Right atrium auricular region (tissue), 2 donors: ENCODE data around the gene NAT14. TPM values are rescaled to one million over a fixed set of nuclear protein-coding genes. Genes with fewer than 3 reads are reported as not detected.

Experiments
- DNase-seq: peaks from one replicate; pipeline ENCODE4 v3.0.0-alpha.2; 2019; ENCODE audit warnings: low spot score
- H3K27ac ChIP-seq, 2 donors: fragments of 200-600 bp; sonication (generic); 1 replicate in 1 of 2; 2 replicates in 1 of 2; pipeline ENCODE4 v1.5.1; 2016 to 2019
- H3K27me3 ChIP-seq, 2 donors: fragments of 200-600 bp; sonication (generic); one replicate each; pipeline versions ENCODE4 v1.5.1 to v1.6.0; 2017 to 2019
- H3K36me3 ChIP-seq: fragments of 200-600 bp; sonication (generic); one replicate; pipeline ENCODE4 v1.5.1; 2016
- H3K4me1 ChIP-seq, 2 donors: fragments of 200-600 bp; sonication (generic); one replicate each; pipeline versions ENCODE4 v1.5.1 to v1.6.0; 2017 to 2019
- H3K4me3 ChIP-seq, 2 donors: fragments of 200-600 bp; sonication (generic); 1 replicate in 1 of 2; 2 replicates in 1 of 2; pipeline ENCODE4 v1.5.1; 2017 to 2019; ENCODE audit warnings: mild to moderate bottlenecking in 1 of 2, moderate library complexity in 1 of 2
- H3K9me3 ChIP-seq, 2 donors: fragments of 200-600 bp; sonication (generic); one replicate each; pipeline ENCODE4 v1.5.1; 2019
- total RNA-seq, 2 donors: library from RNA; depleted of rRNA; stranded (reverse); fragments of >200 nt; gene quantifications; one replicate each; pipeline ENCODE4 v1.1.0, GENCODE V29; 2016
- TF ChIP-seq, protein P1 (sequence below), 2 donors: fragments of 200-600 bp; sonication (generic); IDR thresholded peaks; one replicate each; pipeline ENCODE4 v1.5.1; 2019; ENCODE audit warnings: antibody characterized with exemption in 2 of 2

The NAT14 gene
- total RNA-seq, 2 donors from 2014 or later: 2.3 to 7.0 TPM

- DNase-seq: no peak
- Histone ChIP-seq H3K4me3 (peak overlapping the region in 1 of 2 donors; percentile 19), H3K4me1 (peaks cover 0 to 61% of the 10 kb centered on the region in 2 donors), H3K27ac (peak overlapping the region; percentile 89), H3K9me3 (no peaks in the 10 kb centered on the region), H3K27me3 (no peaks in the 10 kb centered on the region), H3K36me3 (peaks cover 11% of the 10 kb centered on the region)
- TF ChIP-seq, protein P1, sequence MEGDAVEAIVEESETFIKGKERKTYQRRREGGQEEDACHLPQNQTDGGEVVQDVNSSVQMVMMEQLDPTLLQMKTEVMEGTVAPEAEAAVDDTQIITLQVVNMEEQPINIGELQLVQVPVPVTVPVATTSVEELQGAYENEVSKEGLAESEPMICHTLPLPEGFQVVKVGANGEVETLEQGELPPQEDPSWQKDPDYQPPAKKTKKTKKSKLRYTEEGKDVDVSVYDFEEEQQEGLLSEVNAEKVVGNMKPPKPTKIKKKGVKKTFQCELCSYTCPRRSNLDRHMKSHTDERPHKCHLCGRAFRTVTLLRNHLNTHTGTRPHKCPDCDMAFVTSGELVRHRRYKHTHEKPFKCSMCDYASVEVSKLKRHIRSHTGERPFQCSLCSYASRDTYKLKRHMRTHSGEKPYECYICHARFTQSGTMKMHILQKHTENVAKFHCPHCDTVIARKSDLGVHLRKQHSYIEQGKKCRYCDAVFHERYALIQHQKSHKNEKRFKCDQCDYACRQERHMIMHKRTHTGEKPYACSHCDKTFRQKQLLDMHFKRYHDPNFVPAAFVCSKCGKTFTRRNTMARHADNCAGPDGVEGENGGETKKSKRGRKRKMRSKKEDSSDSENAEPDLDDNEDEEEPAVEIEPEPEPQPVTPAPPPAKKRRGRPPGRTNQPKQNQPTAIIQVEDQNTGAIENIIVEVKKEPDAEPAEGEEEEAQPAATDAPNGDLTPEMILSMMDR (IDR thresholded peaks at IDR 0.05): peak in 1 of 2 donors; percentile 41
These were observed 1.3 kb downstream of the NAT14 start for GRCh38 chr19:55486043-55486970.

DNA sequence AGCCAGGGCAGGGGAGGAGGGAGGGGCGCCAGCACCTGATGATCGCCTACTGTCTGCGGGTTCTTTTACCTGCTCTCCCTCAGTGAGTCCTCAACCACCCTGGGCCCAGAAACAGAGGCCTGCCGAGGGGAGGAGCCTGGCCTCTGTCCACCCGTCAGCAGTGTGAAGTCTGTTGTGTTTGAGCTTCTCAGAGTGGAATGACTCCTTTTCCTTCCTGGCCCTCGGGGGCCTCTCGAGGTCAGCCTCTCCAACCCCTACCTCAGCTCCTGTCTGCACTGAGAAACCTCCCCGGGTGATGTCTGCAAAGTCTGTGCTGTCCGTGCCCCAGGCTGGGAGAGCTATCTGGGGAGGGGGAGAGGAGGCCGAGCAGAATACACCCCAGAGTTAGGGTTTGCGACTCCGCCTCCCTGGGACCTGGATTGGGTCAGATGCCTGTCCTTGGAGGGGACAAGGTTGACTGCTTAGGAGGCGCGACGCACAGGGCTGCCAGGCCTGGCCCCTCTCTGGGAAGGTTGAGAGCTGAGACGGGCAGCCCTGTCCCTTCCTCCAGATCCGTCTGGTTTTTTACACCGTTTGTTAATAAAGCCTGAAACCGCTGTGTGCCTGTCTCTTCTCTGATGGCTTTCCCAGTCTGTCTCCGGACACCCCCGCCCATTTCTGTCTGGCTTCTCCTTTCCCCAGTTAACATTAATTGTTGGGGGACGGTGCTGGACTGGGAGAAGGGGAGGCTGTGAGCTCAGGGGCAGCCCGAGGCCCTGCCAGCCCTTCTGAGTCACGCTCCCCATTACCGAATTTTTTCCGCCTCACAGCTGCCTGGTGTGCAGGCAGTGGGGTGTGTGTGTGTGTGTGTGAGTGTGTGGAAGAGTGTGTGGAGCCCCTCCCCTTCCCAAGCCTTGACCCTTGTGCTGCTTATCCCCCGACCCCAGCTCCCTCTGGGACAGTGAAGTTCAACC lies 2.3 kb downstream of the NAT14 start:
- peak; percentile 86 for DNase-seq
- TF ChIP-seq, protein P1 (IDR thresholded peaks at IDR 0.05): no peak
- peaks cover 11% of the 10 kb centered on the region for H3K36me3 ChIP-seq
- H3K27ac ChIP-seq: peak overlapping the region; percentile 89
- no peaks in the 10 kb centered on the region for H3K9me3 ChIP-seq
- H3K4me1 ChIP-seq: peaks cover 0 to 65% of the 10 kb centered on the region in 2 donors
- peak overlapping the region in 1 of 2 donors; percentile 19 for H3K4me3 ChIP-seq
- H3K27me3 ChIP-seq: no peaks in the 10 kb centered on the region

DNA sequence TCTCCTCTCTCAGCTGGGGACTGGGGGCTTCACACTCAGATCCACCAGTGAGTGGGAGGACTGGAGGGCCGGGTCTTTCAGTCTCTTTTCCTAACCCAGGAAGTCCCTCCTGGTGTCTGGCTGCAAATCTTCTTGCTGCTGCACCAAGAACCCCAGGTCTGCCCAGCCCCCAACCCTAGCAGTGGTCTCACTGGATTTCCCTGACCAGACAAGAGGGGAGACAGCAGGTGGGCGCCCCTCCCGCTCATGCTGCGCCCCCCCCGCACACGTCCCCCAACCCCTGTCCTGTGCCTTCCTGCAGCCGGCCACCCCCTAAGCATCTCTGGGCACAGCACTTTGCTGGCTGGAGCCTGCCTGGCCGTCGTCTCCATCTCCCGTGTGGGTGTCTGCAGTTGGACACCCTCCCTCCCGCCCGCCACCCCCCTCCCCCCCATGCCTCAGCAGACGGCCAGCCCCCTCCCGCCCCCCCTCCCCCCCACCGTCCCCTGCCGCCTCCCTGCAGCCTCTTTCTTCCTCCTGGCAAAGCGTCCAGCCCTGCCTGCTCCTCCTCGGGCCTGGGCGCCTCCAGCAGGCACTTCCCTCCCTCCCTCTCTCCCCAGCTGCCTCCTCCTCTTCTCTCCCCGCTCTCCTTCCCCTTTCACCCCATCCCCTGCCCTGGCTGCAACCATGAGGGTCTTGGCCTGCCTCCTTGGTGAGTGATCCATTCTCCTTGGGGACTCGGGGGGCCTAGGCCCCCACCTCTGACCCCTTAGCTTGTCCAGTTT lies 3.1 kb downstream of the NAT14 start, which contains the start of gene SSC5D:
Gene SSC5D (plus strand): TSS at position 513 of the 764 bp plus-strand sequence. CDS start 154 bp downstream, at position 667.
- TF ChIP-seq, protein P1 (IDR thresholded peaks at IDR 0.05): no peak
- peaks cover 0 to 72% of the 10 kb centered on the region in 2 donors for H3K4me1 ChIP-seq

DNA sequence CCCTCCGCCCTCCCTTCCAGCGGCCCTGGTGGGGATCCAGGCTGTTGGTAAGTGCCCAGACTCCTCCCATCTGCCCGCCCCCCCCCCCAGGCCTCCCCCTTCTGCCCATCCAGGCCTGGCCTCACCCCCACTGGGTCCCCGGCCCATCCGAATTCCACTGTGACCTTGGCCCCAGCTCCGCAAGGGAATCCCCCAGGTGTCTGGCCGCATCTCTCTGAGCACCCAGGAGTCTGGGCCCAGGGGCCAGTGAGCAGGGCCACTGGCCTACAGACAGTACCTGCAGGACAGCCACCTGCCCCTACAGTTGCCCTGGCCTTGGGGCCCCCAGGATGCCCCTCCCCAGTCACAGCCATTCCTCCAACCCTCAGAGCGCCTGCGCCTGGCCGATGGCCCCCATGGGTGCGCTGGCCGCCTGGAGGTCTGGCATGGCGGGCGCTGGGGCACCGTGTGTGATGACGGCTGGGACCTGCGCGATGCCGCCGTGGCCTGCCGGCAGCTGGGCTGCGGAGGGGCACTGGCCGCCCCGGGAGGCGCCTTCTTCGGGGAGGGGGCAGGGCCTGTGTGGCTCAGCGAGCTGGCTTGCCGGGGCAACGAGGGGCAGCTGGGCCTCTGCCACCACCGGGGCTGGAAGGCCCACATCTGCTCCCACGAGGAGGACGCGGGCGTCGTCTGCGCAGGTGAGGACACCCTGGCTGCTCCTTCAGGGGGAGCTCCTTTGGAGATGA lies 4.2 kb downstream of the NAT14 start:
- Histone ChIP-seq H3K36me3 (no peaks in the 10 kb centered on the region), H3K4me3 (peak overlapping the region in 1 of 2 donors; percentile 4), H3K27me3 (no peaks in the 10 kb centered on the region), H3K27ac (peak overlapping the region; percentile 89), H3K4me1 (peaks cover 0 to 72% of the 10 kb centered on the region in 2 donors), H3K9me3 (no peaks in the 10 kb centered on the region)
- no peak for DNase-seq
- TF ChIP-seq, protein P1 (IDR thresholded peaks at IDR 0.05): no peak

More for the DNA sequence above, 3.1 kb downstream of the NAT14 start, which contains the start of gene SSC5D:
- no peak for DNase-seq
- Histone ChIP-seq H3K9me3 (no peaks in the 10 kb centered on the region), H3K36me3 (peaks cover 3% of the 10 kb centered on the region), H3K4me3 (peak within 1 kb of the TSS in 1 of 2 donors; percentile 32), H3K27me3 (no peaks in the 10 kb centered on the region), H3K27ac (peak within 1 kb of the TSS; percentile 89)
